Gastrocnemius medialis (tissue), 4 donors: ENCODE measurements around the gene MEF2C.

Experiments used
- POLR2A ChIP-seq, 2 donors: fragments of 450-650 bp; IDR thresholded peaks; one replicate each; pipeline ENCODE4 v1.6.1; 2017; ENCODE audit warnings: antibody characterized with exemption in 2 of 2, mild to moderate bottlenecking in 2 of 2, moderate library complexity in 2 of 2
- TF ChIP-seq, protein P1 (sequence below), 5 experiments: fragments of 450-650 bp in 3 of 5; fragments of 200-600 bp in 2 of 5; sonication (generic) in 2 of 5; IDR thresholded peaks in 4 of 5; conservative IDR thresholded peaks in 1 of 5; 1 replicate in 4 of 5; 2 replicates in 1 of 5; pipeline ENCODE4 v1.5.1; 2016 to 2019; ENCODE audit warnings: antibody characterized with exemption in 5 of 5, mild to moderate bottlenecking in 3 of 5, moderate library complexity in 3 of 5

DNA sequence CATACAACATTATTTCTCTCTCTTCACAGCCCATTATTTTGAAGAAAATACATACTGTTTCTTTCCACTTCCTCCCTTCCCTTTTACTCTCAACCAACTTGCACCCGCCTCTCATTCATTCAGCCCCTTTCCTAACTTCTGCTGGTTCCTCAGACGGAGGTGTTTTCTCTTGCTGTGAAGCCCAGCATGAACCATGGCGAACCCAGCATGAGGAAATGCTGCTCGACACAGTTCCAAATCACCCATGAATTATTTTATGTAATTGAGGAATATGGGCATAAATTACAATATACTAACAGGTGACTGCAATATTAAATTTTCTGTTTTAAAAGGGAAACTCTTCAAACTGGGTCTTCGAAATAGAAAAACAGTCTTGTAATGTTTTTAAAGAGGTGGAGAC is 124.8 kb downstream of the MEF2C start:
- TF ChIP-seq, protein P1, sequence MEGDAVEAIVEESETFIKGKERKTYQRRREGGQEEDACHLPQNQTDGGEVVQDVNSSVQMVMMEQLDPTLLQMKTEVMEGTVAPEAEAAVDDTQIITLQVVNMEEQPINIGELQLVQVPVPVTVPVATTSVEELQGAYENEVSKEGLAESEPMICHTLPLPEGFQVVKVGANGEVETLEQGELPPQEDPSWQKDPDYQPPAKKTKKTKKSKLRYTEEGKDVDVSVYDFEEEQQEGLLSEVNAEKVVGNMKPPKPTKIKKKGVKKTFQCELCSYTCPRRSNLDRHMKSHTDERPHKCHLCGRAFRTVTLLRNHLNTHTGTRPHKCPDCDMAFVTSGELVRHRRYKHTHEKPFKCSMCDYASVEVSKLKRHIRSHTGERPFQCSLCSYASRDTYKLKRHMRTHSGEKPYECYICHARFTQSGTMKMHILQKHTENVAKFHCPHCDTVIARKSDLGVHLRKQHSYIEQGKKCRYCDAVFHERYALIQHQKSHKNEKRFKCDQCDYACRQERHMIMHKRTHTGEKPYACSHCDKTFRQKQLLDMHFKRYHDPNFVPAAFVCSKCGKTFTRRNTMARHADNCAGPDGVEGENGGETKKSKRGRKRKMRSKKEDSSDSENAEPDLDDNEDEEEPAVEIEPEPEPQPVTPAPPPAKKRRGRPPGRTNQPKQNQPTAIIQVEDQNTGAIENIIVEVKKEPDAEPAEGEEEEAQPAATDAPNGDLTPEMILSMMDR (IDR thresholded peaks at IDR 0.05 in 4 of 5, conservative IDR thresholded peaks at IDR 0.05 in 1 of 5), result no peak
- TF ChIP-seq POLR2A (IDR thresholded peaks at IDR 0.05), result no peak
